ENCODE results near the gene COL9A1.

DNA sequence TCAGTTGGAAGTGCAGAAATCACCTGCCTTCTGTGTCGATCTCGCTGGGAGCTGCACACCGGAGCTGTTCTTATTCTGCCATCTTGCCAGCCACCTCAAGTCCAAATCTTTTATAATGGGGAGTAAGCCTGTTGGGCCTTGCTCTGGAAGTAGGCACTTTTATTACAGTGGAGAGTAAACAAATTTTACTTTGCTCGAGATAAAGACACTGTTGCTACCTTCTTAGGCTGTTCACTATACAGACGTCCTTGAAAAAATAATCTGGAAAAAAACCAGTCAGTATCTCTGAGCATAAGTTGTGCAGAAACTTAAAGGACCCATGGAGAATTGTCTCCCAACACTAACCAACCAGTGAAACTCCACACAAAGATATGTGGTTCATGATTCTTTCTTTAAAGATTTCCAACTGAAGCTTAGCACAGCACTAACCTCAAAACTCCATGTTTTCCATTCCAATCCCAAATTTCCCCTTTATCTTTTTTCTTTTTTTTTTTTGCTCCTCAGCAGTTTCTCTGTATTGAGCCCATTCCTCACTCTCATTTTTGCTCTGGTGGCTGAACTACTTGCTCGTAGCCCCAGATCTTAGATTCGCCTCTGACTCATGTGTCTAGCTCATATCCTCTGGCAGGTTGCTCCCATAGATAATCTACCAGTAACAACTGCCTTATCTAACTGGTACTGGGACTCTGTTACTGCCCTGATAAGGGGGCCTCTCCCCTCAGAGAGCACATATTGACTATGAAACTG is 34.3 kb upstream of the COL9A1 start:
- TF ChIP-seq EZH2 (IDR thresholded peaks at IDR 0.05; ENCODE audit: borderline replicate concordance) (no peak), CTCF (IDR thresholded peaks at IDR 0.05; ENCODE audit: poor library complexity) (no peak), EZH2phosphoT487 (IDR thresholded peaks at IDR 0.05; ENCODE audit: low read depth, severe bottlenecking, unreplicated experiment) (no peak)

All from hepatocyte (in vitro differentiated cells).